ENCODE results near the gene TBXAS1.

TBXAS1 gene

DNA sequence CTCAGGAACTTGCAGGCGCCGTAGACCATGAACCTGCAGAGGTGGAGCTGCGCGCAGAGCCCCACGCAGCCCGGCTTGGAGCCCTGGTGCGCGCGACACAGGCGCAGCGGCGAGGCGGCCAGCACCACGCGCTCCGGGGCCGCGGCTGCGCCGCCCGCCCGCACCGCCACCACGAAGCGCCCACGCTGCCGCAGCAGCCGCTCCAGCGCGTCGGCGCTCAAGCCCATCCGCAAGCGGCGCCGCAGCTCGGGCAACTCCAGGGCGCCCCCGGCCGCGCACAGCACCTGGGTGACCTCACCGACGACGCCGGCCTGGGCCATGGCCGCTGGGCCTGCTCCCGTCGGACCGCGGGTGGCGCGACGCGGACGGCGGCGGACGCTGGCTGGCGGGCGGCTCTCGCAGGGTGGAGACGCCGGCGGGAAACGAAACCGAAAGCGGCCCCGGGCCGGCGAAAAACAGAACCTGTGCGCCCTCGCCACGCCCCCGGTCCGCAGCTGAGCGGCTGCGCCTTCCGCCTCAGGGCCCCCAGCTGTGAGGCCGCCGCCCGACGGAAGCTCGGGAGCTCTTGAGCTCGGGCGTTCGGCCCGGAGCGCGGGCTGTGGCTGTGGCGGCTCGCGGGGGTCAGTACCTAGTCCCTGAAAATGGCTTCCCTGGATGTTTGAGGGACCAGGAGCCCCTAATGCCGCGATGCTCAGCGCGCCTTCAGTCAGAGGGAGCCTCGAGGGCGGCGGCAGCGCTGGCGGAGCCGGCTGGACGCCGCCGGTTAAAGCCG, 233.7 kb downstream of the TBXAS1 start, which contains the start of gene PARP12:
TSS of gene PARP12 (minus strand) at position 424 of the 772 bp plus-strand sequence. CDS start at position 320, 104 bp downstream.
- H3K9ac ChIP-seq (ENCODE audit: low read length), result peak within 1 kb of the TSS; percentile 58
- H3K4me3 ChIP-seq (ENCODE audit: low read length), result peak within 1 kb of the TSS; percentile 66
- peaks cover 4% of the 10 kb centered on the region for H3K9me3 ChIP-seq (ENCODE audit: control insufficient read depth, low read depth, low read length)
- H3K27me3 ChIP-seq (ENCODE audit: control insufficient read depth, insufficient read depth, low read length), result peaks cover 30% of the 10 kb centered on the region
- no peaks in the 10 kb centered on the region for H3K4me1 ChIP-seq (ENCODE audit: control insufficient read depth, low read depth, low read length)
- H3K27ac ChIP-seq (ENCODE audit: low read length), result no peak within 1 kb of the TSS
- no peaks in the 10 kb centered on the region for H3K36me3 ChIP-seq (ENCODE audit: control insufficient read depth, low read depth, low read length)

DNA sequence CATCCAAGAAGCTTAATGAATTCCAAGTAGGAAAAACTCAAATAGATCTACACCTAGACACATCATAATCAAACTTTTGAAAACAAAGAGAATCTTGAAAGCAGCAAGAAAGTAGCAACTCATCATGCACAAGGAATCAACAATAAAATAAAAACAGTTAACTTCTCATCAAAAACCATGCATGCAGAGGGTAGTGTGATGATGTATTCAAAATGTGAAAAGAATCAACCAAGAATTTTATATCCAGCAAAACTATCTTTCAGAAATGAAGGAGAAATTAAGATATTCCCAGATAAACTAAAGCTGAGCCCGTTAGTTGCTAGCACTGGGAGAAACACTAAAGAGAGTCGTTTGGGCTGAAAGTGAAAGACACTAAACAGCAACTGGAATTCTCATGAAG, 238.0 kb downstream of the TBXAS1 start:
- Histone ChIP-seq H3K9me3 (ENCODE audit: control insufficient read depth, low read depth, low read length) (peaks cover 4% of the 10 kb centered on the region), H3K9ac (ENCODE audit: low read length) (no peak overlapping the region)

DNA sequence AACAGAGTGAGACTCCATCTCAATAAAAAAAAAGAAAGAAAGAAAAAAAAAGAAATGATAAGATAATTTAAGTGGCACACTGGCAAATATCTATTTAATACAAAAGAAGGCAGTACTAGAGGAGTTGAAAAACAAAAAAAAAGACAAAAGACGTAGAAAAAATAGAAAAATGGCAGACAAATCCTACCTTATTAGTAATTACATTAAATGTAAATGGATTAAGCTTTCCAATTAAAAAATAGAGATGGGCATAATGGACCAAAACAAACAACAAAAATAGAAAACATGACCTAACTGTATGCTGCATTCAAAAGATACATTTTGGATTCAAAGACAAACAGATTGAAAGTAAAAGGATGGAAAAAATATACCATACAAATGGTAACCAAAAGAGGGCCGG, 239.0 kb downstream of the TBXAS1 start:
- Histone ChIP-seq H3K27me3 (ENCODE audit: control insufficient read depth, insufficient read depth, low read length) (peaks cover 12% of the 10 kb centered on the region), H3K9me3 (ENCODE audit: control insufficient read depth, low read depth, low read length) (peaks cover 4% of the 10 kb centered on the region), H3K4me1 (ENCODE audit: control insufficient read depth, low read depth, low read length) (no peaks in the 10 kb centered on the region), H3K27ac (ENCODE audit: low read length) (no peak overlapping the region), H3K4me3 (ENCODE audit: low read length) (no peak overlapping the region), H3K36me3 (ENCODE audit: control insufficient read depth, low read depth, low read length) (no peaks in the 10 kb centered on the region), H3K9ac (ENCODE audit: low read length) (no peak overlapping the region)

More for the DNA sequence above, 238.0 kb downstream of the TBXAS1 start:
- no peaks in the 10 kb centered on the region for H3K36me3 ChIP-seq (ENCODE audit: control insufficient read depth, low read depth, low read length)
- H3K27me3 ChIP-seq (ENCODE audit: control insufficient read depth, insufficient read depth, low read length), result peaks cover 18% of the 10 kb centered on the region
- H3K27ac ChIP-seq (ENCODE audit: low read length), result no peak overlapping the region
- H3K4me3 ChIP-seq (ENCODE audit: low read length), result no peak overlapping the region
- no peaks in the 10 kb centered on the region for H3K4me1 ChIP-seq (ENCODE audit: control insufficient read depth, low read depth, low read length)

DNA sequence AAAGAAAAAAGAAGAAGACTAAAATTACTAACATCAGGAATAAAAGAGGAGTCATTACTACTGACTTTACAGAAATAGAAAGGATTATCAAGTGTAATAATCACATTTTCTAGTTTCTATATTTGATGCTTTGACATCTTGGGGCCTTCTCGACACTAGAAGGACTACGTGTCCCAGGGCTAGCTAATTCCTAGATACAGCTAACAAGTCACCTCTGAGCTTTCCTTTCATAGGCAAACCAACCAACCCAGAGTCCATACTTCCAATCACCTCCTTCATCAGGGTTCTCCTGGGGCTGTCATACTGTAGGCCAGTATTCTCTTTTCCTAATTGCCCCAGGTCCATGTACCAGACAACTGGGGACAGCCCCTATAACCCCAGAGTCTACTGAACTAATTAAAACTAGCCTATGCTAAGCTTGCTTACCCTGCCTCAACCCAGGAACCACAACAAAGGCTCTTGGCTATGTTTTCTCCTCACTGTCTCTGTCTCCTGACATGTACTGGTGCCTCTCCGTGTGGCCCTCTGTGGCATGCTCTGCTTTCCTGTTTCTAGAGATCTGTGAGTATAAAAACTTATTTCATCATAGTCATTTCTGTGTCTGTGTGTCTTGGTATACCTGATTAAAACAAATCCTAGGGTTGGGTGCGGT, 240.4 kb downstream of the TBXAS1 start:
- Histone ChIP-seq H3K36me3 (ENCODE audit: control insufficient read depth, low read depth, low read length) (no peaks in the 10 kb centered on the region), H3K4me3 (ENCODE audit: low read length) (no peak overlapping the region), H3K27ac (ENCODE audit: low read length) (no peak overlapping the region), H3K27me3 (ENCODE audit: control insufficient read depth, insufficient read depth, low read length) (no peaks in the 10 kb centered on the region), H3K9me3 (ENCODE audit: control insufficient read depth, low read depth, low read length) (peaks cover 4% of the 10 kb centered on the region), H3K9ac (ENCODE audit: low read length) (no peak overlapping the region), H3K4me1 (ENCODE audit: control insufficient read depth, low read depth, low read length) (no peaks in the 10 kb centered on the region)

Measured in iPS-18a (cell line).